Fibroblast of lung (primary cell): Measurements from ENCODE around the gene UGT1A7.

Source experiments
- CTCF ChIP-seq, 2 donors: IDR thresholded peaks in 1 of 2; conservative IDR thresholded peaks in 1 of 2; 1 replicate in 1 of 2; 2 replicates in 1 of 2; pipeline ENCODE4 v1.5.1; 2011 to 2012; ENCODE audit warnings: low read length in 2 of 2, control low read depth in 1 of 2, inconsistent platforms in 1 of 2, low read depth in 1 of 2, mild to moderate bottlenecking in 1 of 2
- EZH2 ChIP-seq: IDR thresholded peaks from 2 replicates; pipeline ENCODE4 v1.5.1; 2012; ENCODE audit warnings: low read length, control low read depth, mild to moderate bottlenecking; ENCODE audit errors: missing control alignments

- TF ChIP-seq CTCF (conservative IDR thresholded peaks at IDR 0.05 in 1 of 2, IDR thresholded peaks at IDR 0.05 in 1 of 2; ENCODE audit: low read depth in 1 of 2, low read length in 2 of 2) (no peak), EZH2 (no peak)
These were observed 96.3 kb downstream of the UGT1A7 start, which contains the start of gene MROH2A for GRCh38 chr2:233778030-233778429.
